SK-N-MC (cell line): ENCODE results near the gene NGEF.
"Not testable (repeated sequence)": the region's sequence is repeated elsewhere in the genome, so short reads cannot be mapped to it uniquely, and the experiment has no call there.

Experiments used
- DNase-seq: peaks from one replicate; pipeline ENCODE4 v3.0.0-alpha.2; 2011; ENCODE audit warnings: low read depth, low spot score
- H3K27ac ChIP-seq: fragments of 200-600 bp; sonication (generic); 2 replicates; pipeline ENCODE4 v1.5.1; 2016; ENCODE audit warnings: mixed run types
- H3K36me3 ChIP-seq: fragments of 200-600 bp; sonication (generic); 2 replicates; pipeline ENCODE4 v1.6.1; 2017; ENCODE audit warnings: antibody characterized with exemption, low read length, mixed read lengths; ENCODE audit not compliant: insufficient read depth
- H3K4me3 ChIP-seq: fragments of 200-600 bp; sonication (generic); 2 replicates; pipeline ENCODE4 v1.5.1; 2016
- H3K9ac ChIP-seq: fragments of 200-600 bp; sonication (generic); 2 replicates; pipeline ENCODE4 v1.8.0; 2017; ENCODE audit warnings: mixed run types, mixed read lengths; ENCODE audit not compliant: insufficient read length
- H3K9me3 ChIP-seq: fragments of 200-600 bp; sonication (generic); 2 replicates; pipeline ENCODE4 v1.6.1; 2017; ENCODE audit warnings: low read depth, mild to moderate bottlenecking, antibody characterized with exemption, low read length, moderate library complexity, mixed read lengths
- EZH2 ChIP-seq: fragments of 200-600 bp; sonication (generic); IDR thresholded peaks from one replicate; pipeline ENCODE4 v1.6.1; 2017; ENCODE audit warnings: antibody characterized with exemption
- FOXP2 ChIP-seq: optimal IDR thresholded peaks from 2 replicates; pipeline ENCODE3; 2011; ENCODE audit warnings: mild to moderate bottlenecking, moderate library complexity; ENCODE audit not compliant: insufficient read depth; ENCODE audit errors: extremely low read length, control extremely low read depth
- POLR2AphosphoS5 ChIP-seq: IDR thresholded peaks from 2 replicates; pipeline ENCODE4 v1.6.1; 2012; ENCODE audit warnings: mild to moderate bottlenecking, low read depth, low read length, borderline replicate concordance

The NGEF gene

GRCh38 chr2:232860593-232861241, 152.3 kb downstream of the NGEF start:
- Histone ChIP-seq H3K9ac (no peak overlapping the region), H3K27ac (no peak overlapping the region), H3K36me3 (peaks cover 39% of the 10 kb centered on the region)

GRCh38 chr2:232859385-232859916, 153.6 kb downstream of the NGEF start:
- H3K4me3 ChIP-seq, result no peak overlapping the region
- TF ChIP-seq EZH2 (no peak), FOXP2 (no peak), POLR2AphosphoS5 (no peak)
- no peak overlapping the region for H3K9ac ChIP-seq
- no peak for DNase-seq
- H3K9me3 ChIP-seq, result no peaks in the 10 kb centered on the region
- H3K36me3 ChIP-seq, result peaks cover 45% of the 10 kb centered on the region
- no peak overlapping the region for H3K27ac ChIP-seq

More at GRCh38 chr2:232860593-232861241, 152.3 kb downstream of the NGEF start:
- DNase-seq, result no peak
- H3K4me3 ChIP-seq, result no peak overlapping the region
- no peak for TF ChIP-seq FOXP2
- H3K9me3 ChIP-seq, result no peaks in the 10 kb centered on the region

GRCh38 chr2:232857158-232857563, 155.9 kb downstream of the NGEF start:
- no peak for DNase-seq
- Histone ChIP-seq H3K9ac (no peak overlapping the region), H3K4me3 (no peak overlapping the region), H3K9me3 (no peaks in the 10 kb centered on the region), H3K36me3 (peaks cover 55% of the 10 kb centered on the region), H3K27ac (no peak overlapping the region)
- no peak for TF ChIP-seq FOXP2
- no peak for TF ChIP-seq POLR2AphosphoS5
- no peak for TF ChIP-seq EZH2

- no peak for TF ChIP-seq EZH2
- TF ChIP-seq POLR2AphosphoS5, result no peak
- TF ChIP-seq FOXP2, result no peak
- peaks cover 68% of the 10 kb centered on the region for H3K36me3 ChIP-seq
- H3K4me3 ChIP-seq, result no peak overlapping the region
- H3K9me3 ChIP-seq, result no peaks in the 10 kb centered on the region
- no peak overlapping the region for H3K9ac ChIP-seq
- DNase-seq, result no peak
- H3K27ac ChIP-seq, result no peak overlapping the region
These were observed 159.0 kb downstream of the NGEF start for GRCh38 chr2:232854082-232854481.

DNA sequence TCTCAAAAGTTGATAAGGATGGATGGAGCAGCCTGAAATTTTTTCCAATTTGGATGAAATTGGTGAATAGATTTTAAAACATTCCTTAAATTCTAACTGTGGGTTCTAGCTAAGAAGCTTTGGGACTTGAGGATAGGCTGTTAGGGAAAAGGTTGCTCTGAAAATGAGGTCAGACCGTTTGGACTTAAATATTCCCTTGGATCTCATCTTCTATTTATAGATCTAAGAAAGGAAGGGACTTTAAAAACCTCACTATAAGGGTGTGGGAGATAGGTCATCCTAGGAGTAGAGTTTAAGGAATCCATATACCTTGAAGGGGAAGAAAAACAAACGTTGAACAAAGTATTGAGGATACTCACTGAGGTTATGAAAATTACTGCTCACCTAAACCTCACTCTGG, 160.4 kb downstream of the NGEF start:
- TF ChIP-seq POLR2AphosphoS5 (no peak), EZH2 (no peak), FOXP2 (no peak)
- H3K9ac ChIP-seq, result no peak overlapping the region
- H3K36me3 ChIP-seq, result peaks cover 70% of the 10 kb centered on the region
- H3K9me3 ChIP-seq, result no peaks in the 10 kb centered on the region
- no peak for DNase-seq
- H3K4me3 ChIP-seq, result no peak overlapping the region
- no peak overlapping the region for H3K27ac ChIP-seq

GRCh38 chr2:232852081-232852480, 161.0 kb downstream of the NGEF start:
- not testable (repeated sequence) for DNase-seq, H3K9ac ChIP-seq, H3K9me3 ChIP-seq, H3K27ac ChIP-seq, H3K4me3 ChIP-seq
- H3K36me3 ChIP-seq, result peaks cover 70% of the 10 kb centered on the region

- no peak overlapping the region for H3K27ac ChIP-seq
- no peak overlapping the region for H3K4me3 ChIP-seq
- DNase-seq, result no peak
- H3K9me3 ChIP-seq, result no peaks in the 10 kb centered on the region
- no peak overlapping the region for H3K9ac ChIP-seq
- no peak for TF ChIP-seq FOXP2
- TF ChIP-seq POLR2AphosphoS5, result no peak
- H3K36me3 ChIP-seq, result peaks cover 72% of the 10 kb centered on the region
These were observed 163.0 kb downstream of the NGEF start for GRCh38 chr2:232850039-232850438.

DNA sequence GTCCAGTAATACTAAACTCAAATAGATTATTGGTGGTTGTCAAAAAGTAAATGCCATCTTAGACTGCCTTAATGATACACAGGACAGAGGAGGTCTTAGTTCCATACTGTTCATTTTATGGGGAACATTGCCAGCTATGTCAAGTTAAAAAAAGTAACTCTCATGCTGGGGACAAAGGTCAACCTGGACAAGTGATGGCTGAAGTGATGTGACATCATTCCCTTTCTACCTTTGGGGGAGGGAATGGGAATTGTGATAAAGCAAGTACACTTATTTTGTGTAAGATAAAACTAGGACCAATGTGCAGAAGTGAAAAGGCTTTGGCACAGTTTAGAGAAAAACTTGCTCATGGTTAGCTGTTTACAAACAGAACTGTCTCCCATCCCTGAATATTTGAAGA, 167.0 kb downstream of the NGEF start:
- H3K27ac ChIP-seq, result no peak overlapping the region
- TF ChIP-seq POLR2AphosphoS5 (no peak), FOXP2 (no peak), EZH2 (no peak)
- peaks cover 85% of the 10 kb centered on the region for H3K36me3 ChIP-seq
- H3K9me3 ChIP-seq, result no peaks in the 10 kb centered on the region
- no peak for DNase-seq
- H3K9ac ChIP-seq, result no peak overlapping the region
- H3K4me3 ChIP-seq, result no peak overlapping the region

DNA sequence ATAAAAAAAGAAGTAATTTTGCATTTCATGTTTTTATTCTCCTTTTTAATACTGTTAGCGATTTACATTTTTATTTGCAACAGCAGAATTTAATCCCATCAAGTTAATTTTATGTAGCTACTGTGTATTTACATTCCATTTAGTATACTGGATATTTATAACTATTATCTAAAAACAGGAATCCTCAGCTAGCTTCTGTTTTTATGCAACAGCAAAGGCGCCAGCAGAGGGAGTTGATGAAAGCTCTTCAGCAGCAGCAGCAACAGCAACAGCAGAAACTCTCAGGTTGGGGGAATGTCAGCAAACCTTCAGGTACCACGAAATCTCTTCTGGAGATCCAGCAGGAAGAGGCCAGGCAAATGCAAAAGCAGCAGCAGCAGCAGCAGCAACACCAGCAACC, 169.2 kb downstream of the NGEF start:
- no peak for TF ChIP-seq EZH2
- no peak for TF ChIP-seq POLR2AphosphoS5
- no peak for TF ChIP-seq FOXP2
- no peak overlapping the region for H3K9ac ChIP-seq
- H3K9me3 ChIP-seq, result no peaks in the 10 kb centered on the region
- H3K27ac ChIP-seq, result no peak overlapping the region
- H3K36me3 ChIP-seq, result peaks cover 83% of the 10 kb centered on the region
- H3K4me3 ChIP-seq, result no peak overlapping the region
- DNase-seq, result no peak
